HG02852 (cell line): Measurements from ENCODE around the gene MLLT6.

Experiments
- ATAC-seq: cut with Tn5 transposase; IDR thresholded peaks from one replicate; pipeline ENCODE4 v1.9.1; 2021; ENCODE audit warnings: mild to moderate bottlenecking, moderate library complexity; ENCODE audit not compliant: unreplicated experiment

Gene MLLT6

DNA sequence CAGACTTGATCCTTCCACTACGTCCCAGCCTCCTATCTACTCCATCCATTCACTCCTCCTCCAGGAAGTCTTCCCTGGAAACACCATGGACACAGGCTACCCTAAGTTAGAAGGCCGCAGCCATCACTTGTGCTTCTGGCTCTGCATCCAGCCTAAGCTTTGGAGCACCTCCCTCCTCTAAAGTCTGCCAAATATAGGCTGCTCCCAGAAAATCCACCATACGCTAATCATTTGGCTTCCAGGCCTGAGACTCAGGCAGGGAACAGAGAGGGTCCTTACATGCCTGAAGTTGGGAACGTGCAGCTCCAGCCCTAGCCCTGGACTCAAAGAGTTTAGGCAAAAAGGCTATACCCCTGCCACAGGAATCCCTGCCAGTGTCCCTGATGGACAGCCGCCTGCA, 36.4 kb downstream of the MLLT6 start:
- ATAC-seq, result no peak

DNA sequence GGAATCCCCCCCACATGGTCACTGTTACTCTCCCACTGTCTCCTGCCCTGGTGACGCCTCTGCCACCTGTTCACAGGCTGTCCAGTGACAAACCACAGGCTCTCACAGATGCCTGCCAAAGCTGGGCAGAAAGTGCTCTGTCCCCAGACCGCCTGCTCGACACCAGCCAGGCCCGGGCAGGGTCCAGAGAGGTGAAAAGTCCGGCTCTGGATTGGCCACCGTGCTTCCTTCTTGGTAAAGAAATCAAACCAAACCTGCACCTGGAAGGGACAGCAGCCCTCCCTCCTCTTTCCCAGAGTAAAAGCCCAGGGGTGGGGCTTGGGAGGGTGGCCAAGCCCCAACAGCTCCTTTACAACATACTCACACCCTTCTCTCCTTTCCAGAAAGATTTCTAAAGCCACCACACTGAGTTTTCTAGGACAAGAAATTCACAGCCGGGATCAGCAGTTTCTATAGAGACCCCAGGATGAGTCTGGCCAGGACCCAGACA, 36.9 kb downstream of the MLLT6 start:
- ATAC-seq, result no peak

- no peak for ATAC-seq
Measured at GRCh38 chr17:38742411-38743308, 37.6 kb downstream of the MLLT6 start.

DNA sequence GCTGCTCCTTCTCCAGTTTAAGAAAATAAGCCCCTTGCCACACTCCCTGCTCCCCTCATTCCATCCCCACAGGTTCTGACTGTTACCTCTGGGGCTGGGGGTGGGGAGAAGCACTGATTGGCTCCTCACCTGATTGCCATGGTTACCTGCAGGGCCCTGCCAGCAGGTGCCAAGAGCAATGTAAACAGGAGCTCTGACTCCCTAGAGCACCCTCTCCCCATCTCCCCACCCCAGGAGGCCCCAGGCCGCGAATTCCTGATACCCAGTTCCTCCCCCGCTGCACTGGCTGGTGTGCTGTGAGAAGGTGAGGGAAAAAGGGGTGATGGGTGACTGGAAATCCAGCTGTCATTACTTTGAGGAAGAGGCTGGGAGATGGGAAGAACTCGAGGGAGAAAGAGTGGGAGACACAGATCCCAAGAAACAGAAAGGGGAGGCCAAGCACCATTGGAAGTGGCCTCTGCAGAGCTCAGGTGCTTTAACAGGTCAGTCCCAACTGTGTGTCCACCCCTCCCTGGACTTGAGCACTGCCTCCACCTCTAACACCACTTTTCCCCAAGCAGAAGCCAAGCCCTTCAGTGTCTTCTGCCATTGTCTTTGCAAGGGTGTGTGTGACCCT, 38.6 kb downstream of the MLLT6 start:
- ATAC-seq, result no peak

- no peak for ATAC-seq
Measured at GRCh38 chr17:38745545-38745944, 40.5 kb downstream of the MLLT6 start.

DNA sequence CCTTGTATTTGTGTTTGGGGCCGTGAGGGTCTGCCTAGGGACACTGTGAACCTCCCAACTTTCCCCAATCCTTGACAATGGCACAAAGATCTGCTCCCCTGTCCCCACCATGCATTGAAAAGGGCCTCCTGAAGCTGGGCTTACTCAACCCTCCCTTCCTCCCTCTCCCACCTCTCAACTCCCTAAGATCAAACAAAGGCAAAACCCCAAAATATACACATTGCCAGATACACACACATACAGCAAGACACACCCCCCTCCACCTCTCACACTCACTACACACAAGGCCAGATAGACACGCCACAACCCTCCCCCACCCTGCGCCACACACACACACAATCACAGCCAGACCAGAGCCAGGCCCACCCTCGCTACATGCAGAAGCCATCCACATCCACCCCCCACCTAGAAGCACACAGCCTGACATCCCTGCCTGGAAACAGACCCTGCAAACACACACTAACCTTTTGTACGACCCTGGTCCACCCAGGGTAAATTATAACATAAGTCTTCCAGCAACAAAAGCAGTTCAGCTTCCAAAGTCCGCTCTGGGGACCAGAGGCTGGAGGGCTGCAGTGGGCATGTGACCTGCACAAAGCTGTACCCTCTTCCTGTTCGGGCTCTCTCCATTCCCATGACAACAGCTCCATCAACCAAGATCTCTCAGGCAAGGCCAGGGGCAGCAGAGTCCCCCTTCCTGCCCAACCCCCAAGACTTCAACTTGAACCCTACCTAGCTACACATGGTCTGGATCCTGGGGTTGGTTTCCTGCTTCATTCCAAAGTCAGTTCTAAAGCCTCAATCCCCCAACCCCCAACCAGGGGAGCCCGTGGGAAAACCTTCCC, 41.2 kb downstream of the MLLT6 start:
- no peak for ATAC-seq

- no peak for ATAC-seq
Measured at GRCh38 chr17:38746849-38747462, 41.9 kb downstream of the MLLT6 start.

DNA sequence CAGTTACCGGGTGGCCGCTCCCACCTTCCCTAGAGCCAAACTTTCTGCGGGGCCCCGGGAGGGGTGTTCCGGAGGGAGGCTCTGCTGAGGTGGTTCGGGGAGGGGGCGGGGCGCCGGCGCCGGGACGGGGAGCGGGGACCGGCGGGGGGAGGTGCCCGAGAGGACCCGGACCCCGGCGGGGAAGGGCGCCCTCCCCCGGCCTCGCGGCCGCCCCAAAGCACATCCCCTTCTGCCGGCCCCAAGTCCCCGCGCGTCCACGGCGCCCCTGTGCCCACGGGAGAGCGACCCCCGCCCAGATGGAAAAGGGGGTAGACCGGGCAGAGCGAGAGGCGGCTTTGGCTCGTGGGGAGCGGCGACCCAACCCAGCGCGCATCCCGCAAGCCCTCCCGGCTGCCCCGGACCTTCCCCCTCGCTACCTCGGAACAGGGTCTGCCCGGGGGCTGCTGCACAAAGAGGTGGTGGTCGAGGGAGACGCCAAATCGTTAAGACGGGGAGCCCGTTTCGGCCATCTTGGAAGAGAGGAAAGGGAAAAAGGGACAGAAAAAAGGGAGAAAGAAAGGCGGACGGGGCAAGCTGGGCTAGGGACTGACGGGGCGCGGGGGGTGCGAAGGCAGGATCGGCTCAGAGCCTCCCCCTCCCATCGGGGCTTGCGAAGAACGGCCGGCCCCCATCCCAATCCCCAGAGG, 42.5 kb downstream of the MLLT6 start:
- ATAC-seq, result no peak

GRCh38 chr17:38748149-38748891, 43.2 kb downstream of the MLLT6 start, which contains the start of gene PCGF2:
Gene PCGF2, minus strand, starts transcription at chr17:38748336. Its CDS starts 7,934 bp downstream, at chr17:38740402.
- no peak for ATAC-seq

GRCh38 chr17:38748892-38749222, 43.8 kb downstream of the MLLT6 start:
- no peak for ATAC-seq

- ATAC-seq, result no peak
Measured at GRCh38 chr17:38749223-38750043, 44.4 kb downstream of the MLLT6 start.

DNA sequence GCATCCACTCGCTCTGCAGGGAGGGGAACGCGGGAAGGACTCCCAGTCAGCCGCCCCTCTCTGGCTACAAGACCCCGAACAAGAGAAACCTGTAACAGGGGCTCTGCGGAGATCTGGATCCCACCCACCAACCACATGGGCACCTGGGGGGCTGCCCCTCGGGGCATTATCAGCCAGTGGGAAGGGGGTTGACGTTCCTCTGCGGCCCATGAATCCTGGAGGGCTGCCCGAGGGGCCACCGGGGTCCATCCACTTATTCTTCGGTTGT, 44.9 kb downstream of the MLLT6 start:
- ATAC-seq, result no peak

DNA sequence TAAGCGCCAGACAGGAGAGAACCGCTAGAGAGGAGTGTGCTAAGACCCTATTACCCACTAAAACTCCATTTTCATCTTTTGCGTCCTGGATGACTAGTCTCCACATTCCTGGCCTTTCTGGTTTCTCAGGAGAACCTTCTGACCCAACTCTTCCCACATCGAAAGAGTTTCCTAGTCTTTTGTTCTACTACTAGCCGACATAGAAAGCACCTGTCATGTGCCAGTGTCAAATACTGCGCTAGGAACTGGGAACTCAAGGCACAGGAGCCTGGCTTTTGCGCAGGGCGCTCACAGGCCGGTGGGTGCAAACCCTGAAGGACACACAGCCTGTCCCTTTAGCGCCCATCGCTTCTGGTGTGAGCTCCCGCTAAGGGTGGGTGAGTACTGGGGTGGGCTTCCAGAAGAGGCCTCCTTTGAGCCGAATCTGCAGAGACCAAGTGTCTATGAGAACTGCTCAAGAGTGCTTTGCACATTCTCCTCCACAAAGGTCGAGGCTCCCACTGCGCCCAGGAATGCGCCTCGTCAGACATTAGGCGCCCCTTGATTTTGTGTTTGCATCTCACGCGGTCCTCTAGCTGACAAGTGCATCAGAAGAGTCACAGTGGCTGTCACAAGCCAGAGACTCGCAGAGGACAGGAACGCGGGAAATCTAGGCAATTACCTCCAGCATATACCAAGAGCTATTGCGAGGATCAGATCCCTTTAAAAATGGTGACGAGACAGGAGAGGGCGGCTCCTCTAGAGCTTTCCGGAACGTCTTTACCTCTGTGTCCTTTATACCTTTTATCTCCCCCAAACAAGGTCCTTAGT, 45.4 kb downstream of the MLLT6 start:
- no peak for ATAC-seq

- ATAC-seq, result no peak
Measured at GRCh38 chr17:38751144-38751807, 46.2 kb downstream of the MLLT6 start.

DNA sequence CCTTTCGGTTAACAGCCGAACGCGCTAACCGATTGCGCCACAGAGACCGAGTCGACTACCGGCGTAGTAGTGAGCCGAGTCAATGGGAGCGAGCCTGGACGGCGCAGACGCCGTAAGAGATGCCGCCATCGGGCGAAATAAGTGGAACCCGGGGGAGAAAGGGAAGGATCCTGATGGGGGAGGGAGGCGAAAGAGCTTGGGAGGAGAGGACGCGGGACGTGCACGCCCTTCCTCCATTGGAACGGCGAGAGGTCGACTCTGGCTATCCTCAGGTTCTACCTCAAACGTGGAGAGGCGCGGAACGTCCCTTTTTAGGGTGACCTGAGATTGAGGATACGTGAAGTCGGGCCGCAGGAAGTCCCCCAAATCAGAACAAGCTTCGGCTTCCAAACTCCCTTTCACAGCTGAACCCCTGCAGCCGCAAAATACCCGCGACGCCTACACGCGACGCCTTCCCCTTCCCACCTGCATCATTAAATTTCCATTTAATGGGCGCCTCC, 46.8 kb downstream of the MLLT6 start:
- peak; percentile 16 for ATAC-seq

GRCh38 chr17:38752308-38753070, 47.4 kb downstream of the MLLT6 start, which contains the start of gene PSMB3:
Gene PSMB3, plus strand, starts transcription at chr17:38752741. Its CDS starts 86 bp downstream, at chr17:38752827.
- ATAC-seq, result peak; percentile 82

GRCh38 chr17:38753071-38753506, 48.0 kb downstream of the MLLT6 start:
- no peak for ATAC-seq
